Effector memory CD4-positive, alpha-beta T cell (primary cell): Measurements from ENCODE around the gene PLXNA2.

Experiments used
- DNase-seq, 3 donors: peaks; one replicate each; pipeline ENCODE4 v3.0.0-alpha.2; 2020
- H3K27ac ChIP-seq: 2 replicates; pipeline ENCODE4 v1.7.0; 2013; ENCODE audit warnings: mild to moderate bottlenecking, low read length, moderate library complexity; ENCODE audit not compliant: insufficient read depth, poor library complexity, severe bottlenecking
- H3K27me3 ChIP-seq: replicated peaks from 2 replicates; pipeline ENCODE4 v1.7.0; 2013; ENCODE audit warnings: mild to moderate bottlenecking, low read length; ENCODE audit not compliant: insufficient read depth, control insufficient read depth, poor library complexity, severe bottlenecking
- H3K36me3 ChIP-seq: 2 replicates; pipeline ENCODE4 v1.7.0; 2013; ENCODE audit warnings: mild to moderate bottlenecking, low read length, moderate library complexity; ENCODE audit not compliant: control insufficient read depth, insufficient read depth
- H3K4me1 ChIP-seq: 2 replicates; pipeline ENCODE4 v1.7.0; 2013; ENCODE audit warnings: low read length, mild to moderate bottlenecking; ENCODE audit not compliant: control insufficient read depth, insufficient read depth, poor library complexity, severe bottlenecking
- H3K4me3 ChIP-seq: 2 replicates; pipeline ENCODE4 v1.7.0; 2013; ENCODE audit warnings: low read length, low read depth, mild to moderate bottlenecking; ENCODE audit not compliant: insufficient read depth, poor library complexity, severe bottlenecking
- H3K9me3 ChIP-seq: 2 replicates; pipeline ENCODE4 v1.7.0; 2013; ENCODE audit warnings: mild to moderate bottlenecking, low read length, moderate library complexity; ENCODE audit not compliant: control insufficient read depth

Gene PLXNA2

DNA sequence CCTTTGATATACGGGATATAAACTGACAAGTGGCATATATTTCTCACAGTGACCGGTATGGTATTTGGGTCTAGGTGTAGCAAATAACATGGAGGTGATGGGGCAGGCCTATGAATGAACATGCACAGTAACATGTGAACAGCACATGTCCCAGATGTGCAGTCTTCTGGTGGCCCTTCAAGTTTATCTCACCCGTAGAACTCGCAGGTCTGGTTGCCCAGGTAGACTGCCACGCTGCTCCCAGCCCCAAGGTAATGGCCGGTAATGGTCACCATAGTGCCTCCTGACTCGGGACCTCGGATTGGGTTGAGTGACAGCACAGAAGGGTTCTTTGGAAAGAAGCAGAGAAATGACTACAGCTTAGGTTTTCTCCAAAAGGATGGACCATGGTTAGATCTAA, 192.0 kb downstream of the PLXNA2 start:
- no peak overlapping the region for H3K27ac ChIP-seq
- H3K9me3 ChIP-seq: no peaks in the 10 kb centered on the region
- no peaks in the 10 kb centered on the region for H3K27me3 ChIP-seq
- H3K36me3 ChIP-seq: no peaks in the 10 kb centered on the region
- H3K4me3 ChIP-seq: no peak overlapping the region
- H3K4me1 ChIP-seq: no peaks in the 10 kb centered on the region
- no peak for DNase-seq

- no peaks in the 10 kb centered on the region for H3K27me3 ChIP-seq
- H3K4me3 ChIP-seq: no peak overlapping the region
- H3K27ac ChIP-seq: no peak overlapping the region
- H3K36me3 ChIP-seq: no peaks in the 10 kb centered on the region
- no peaks in the 10 kb centered on the region for H3K4me1 ChIP-seq
- no peak for DNase-seq
- no peaks in the 10 kb centered on the region for H3K9me3 ChIP-seq
These were observed 192.5 kb downstream of the PLXNA2 start for GRCh38 chr1:208051651-208052050.

- H3K27ac ChIP-seq: no peak overlapping the region
- DNase-seq: no peak
- H3K4me1 ChIP-seq: no peaks in the 10 kb centered on the region
- no peaks in the 10 kb centered on the region for H3K9me3 ChIP-seq
- no peak overlapping the region for H3K4me3 ChIP-seq
- no peaks in the 10 kb centered on the region for H3K27me3 ChIP-seq
- no peaks in the 10 kb centered on the region for H3K36me3 ChIP-seq
These were observed 195.3 kb downstream of the PLXNA2 start for GRCh38 chr1:208048904-208049303.

DNA sequence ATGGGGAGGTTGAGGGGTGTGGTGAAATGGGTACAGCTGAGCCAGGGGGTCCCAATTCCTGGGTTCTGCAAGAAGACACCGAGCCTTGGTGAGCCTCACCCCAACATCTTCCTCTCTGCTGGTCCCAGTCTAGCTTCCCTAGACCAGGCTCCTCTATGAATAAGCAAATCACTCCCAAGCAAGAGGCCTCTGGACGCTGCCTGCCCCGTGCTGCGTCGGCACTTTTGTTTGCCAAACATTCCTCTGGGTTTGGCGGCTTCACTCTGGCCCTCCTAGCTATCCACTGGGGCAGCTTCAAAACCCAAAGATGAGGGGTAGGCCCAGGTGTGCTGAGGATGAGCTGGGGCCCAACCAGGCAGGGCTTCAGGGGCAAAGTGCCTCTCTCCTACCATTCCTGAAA, 196.2 kb downstream of the PLXNA2 start:
- Histone ChIP-seq H3K4me1 (no peaks in the 10 kb centered on the region), H3K27me3 (no peaks in the 10 kb centered on the region), H3K9me3 (no peaks in the 10 kb centered on the region), H3K4me3 (no peak overlapping the region), H3K27ac (no peak overlapping the region), H3K36me3 (no peaks in the 10 kb centered on the region)
- DNase-seq: no peak

GRCh38 chr1:208047476-208047934, 196.7 kb downstream of the PLXNA2 start:
- H3K4me3 ChIP-seq: no peak overlapping the region
- H3K4me1 ChIP-seq: no peaks in the 10 kb centered on the region
- no peaks in the 10 kb centered on the region for H3K36me3 ChIP-seq
- no peak for DNase-seq
- no peaks in the 10 kb centered on the region for H3K9me3 ChIP-seq
- no peaks in the 10 kb centered on the region for H3K27me3 ChIP-seq
- no peak overlapping the region for H3K27ac ChIP-seq

DNA sequence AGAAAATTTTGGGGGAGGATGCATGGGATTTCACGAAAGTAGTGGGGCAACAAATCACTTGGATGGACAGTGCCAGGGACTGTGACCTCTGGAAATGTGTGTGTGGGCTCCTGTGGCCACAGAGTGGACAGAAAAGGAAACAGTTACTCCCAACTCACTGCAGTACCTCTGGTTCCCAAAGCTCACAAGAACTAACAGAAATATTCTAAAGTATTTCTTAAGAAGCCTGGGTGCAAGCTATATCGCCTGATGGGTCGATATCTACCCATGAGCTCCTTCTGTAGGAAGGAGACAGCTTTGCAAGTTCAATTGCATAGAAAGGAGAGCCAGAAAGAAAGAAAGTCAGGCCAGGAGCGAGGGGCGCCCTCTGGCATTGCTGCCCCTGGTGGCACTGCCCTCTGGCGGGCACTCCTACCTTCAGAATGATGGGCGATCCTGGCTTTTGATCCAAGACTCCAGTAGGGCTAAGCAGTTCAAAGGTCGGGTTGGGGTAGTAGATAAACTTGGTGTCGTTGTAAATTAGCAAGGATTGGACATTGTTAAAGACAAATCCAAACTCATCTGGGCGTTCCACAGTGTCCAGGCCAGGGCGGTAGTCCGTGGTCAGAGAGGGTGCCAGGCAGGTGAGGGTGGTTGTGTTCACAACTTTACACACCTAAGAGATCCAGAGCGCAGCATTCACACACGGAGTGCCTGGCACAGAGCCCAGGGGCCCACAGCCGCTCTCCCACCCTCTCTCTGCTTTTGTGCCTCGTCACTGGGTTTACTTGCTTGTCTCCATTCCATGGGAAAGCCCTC, 198.5 kb downstream of the PLXNA2 start:
- no peaks in the 10 kb centered on the region for H3K9me3 ChIP-seq
- no peak overlapping the region for H3K27ac ChIP-seq
- H3K4me1 ChIP-seq: no peaks in the 10 kb centered on the region
- no peak overlapping the region for H3K4me3 ChIP-seq
- no peaks in the 10 kb centered on the region for H3K36me3 ChIP-seq
- DNase-seq: no peak
- H3K27me3 ChIP-seq: no peaks in the 10 kb centered on the region

GRCh38 chr1:208044589-208045462, 199.4 kb downstream of the PLXNA2 start:
- DNase-seq: no peak

DNA sequence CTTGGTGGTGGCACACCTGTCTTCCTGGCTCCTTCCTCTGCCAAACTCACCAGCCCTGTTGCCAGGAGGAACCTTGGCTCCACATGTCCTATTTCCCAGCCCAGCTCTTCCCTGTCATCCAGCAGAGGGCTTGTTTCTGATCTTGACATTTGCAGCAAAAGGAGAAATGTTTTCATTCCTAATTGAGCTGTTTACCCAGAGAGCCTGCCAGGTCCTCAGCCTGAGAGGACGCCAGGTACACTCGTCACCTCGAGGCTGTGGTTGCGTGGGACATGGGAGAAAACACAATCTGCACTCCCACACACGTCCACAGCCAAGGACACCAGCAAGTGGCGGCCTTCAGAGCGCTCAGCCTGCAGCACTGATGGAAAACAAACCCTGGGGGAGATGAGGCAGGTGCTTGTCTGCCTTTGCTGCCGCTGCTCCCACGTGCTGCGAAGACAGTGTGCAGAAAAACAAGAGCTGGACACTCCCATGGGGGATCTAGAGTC, 200.4 kb downstream of the PLXNA2 start:
- no peak overlapping the region for H3K27ac ChIP-seq
- no peaks in the 10 kb centered on the region for H3K9me3 ChIP-seq
- H3K4me1 ChIP-seq: no peaks in the 10 kb centered on the region
- no peak overlapping the region for H3K4me3 ChIP-seq
- no peaks in the 10 kb centered on the region for H3K36me3 ChIP-seq
- no peaks in the 10 kb centered on the region for H3K27me3 ChIP-seq
- DNase-seq: no peak

More at GRCh38 chr1:208044589-208045462, 199.4 kb downstream of the PLXNA2 start:
- no peak overlapping the region for H3K27ac ChIP-seq
- no peaks in the 10 kb centered on the region for H3K4me1 ChIP-seq
- H3K9me3 ChIP-seq: no peaks in the 10 kb centered on the region
- no peaks in the 10 kb centered on the region for H3K27me3 ChIP-seq
- H3K4me3 ChIP-seq: no peak overlapping the region
- no peaks in the 10 kb centered on the region for H3K36me3 ChIP-seq

GRCh38 chr1:208042868-208043267, 201.3 kb downstream of the PLXNA2 start:
- H3K27ac ChIP-seq: no peak overlapping the region
- H3K36me3 ChIP-seq: no peaks in the 10 kb centered on the region
- no peaks in the 10 kb centered on the region for H3K27me3 ChIP-seq
- H3K4me1 ChIP-seq: no peaks in the 10 kb centered on the region
- no peaks in the 10 kb centered on the region for H3K9me3 ChIP-seq
- DNase-seq: no peak
- H3K4me3 ChIP-seq: no peak overlapping the region
